Calu3 (cell line): ENCODE measurements around the gene ABLIM2. TPM values are rescaled to one million over a fixed set of nuclear protein-coding genes. Genes with fewer than 3 reads are reported as not detected.

Source experiments
- BruUV-seq: library from RNA; stranded (reverse); fragments of 400-500 nt; replicated peaks from 2 replicates; lab custom pipeline; 2021; lab: Mats Ljungman, UMichigan
- CTCF ChIA-PET: fragments of 300-600 bp; sonication (Branson Sonifier 250); formaldehyde crosslinking; loops from one replicate; lab custom pipeline; 2022; ENCODE audit warnings: antibody characterized with exemption; lab: Charles Lee
- DNase-seq: peaks from one replicate; pipeline ENCODE4 v3.0.0; 2022
- H3K27ac Mint-ChIP-seq: one replicate; pipeline ENCODE4 v1.8.0; 2022; ENCODE audit warnings: mixed read lengths; ENCODE audit not compliant: unreplicated experiment
- H3K27me3 Mint-ChIP-seq: one replicate; pipeline ENCODE4 v1.8.0; 2022; ENCODE audit warnings: mixed read lengths; ENCODE audit not compliant: unreplicated experiment
- H3K36me3 Mint-ChIP-seq: one replicate; pipeline ENCODE4 v1.8.0; 2022; ENCODE audit warnings: mild to moderate bottlenecking, moderate library complexity, mixed read lengths; ENCODE audit not compliant: insufficient read depth, unreplicated experiment
- H3K4me1 Mint-ChIP-seq: one replicate; pipeline ENCODE4 v1.8.0; 2022; ENCODE audit warnings: mild to moderate bottlenecking, low read depth, mixed read lengths; ENCODE audit not compliant: unreplicated experiment
- H3K4me3 Mint-ChIP-seq: one replicate; pipeline ENCODE4 v1.8.0; 2022; ENCODE audit warnings: mild to moderate bottlenecking, low read depth, moderate library complexity, mixed read lengths; ENCODE audit not compliant: unreplicated experiment
- H3K9me3 Mint-ChIP-seq: one replicate; pipeline ENCODE4 v1.8.0; 2022; ENCODE audit warnings: low read depth, mixed read lengths; ENCODE audit not compliant: unreplicated experiment
- intact Hi-C: fragments of 100-400 bp; cut with micrococcal nuclease; formaldehyde crosslinking; loops from one replicate; pipeline ENCODE4 v1.10.0; 2022; ENCODE audit not compliant: unreplicated experiment
- total RNA-seq: library from RNA; stranded (reverse); gene quantifications from 2 replicates; pipeline ENCODE4 v1.2.3, GENCODE V29; 2022
- TF ChIP-seq, protein P1 (sequence below): fragments of 200-600 bp; IDR thresholded peaks from one replicate; pipeline ENCODE4 v1.8.0; 2022; ENCODE audit warnings: antibody characterized with exemption; ENCODE audit not compliant: unreplicated experiment

ABLIM2 gene
- total RNA-seq, 1 experiment from 2014 or later = 1.0 TPM

DNA sequence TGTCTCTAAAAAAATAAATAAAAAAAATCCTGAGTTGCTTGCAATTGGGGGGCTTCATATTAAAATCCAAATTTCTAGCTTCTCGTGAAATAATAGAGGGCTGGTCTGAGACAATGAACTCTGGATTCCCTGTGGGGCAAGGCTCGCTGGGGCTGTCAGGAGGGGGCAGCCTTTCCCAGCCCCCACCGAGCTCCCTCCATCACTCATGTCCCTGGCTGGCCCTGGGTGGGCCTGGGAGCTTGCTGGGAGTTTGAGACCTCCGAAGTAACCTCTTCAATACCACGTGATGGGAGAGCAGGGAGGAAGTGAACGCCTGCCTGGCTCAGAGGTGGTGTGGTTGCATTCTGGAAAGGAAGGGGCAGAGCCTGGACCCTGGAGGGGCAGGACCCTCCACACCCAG is 164.9 kb downstream of the ABLIM2 start:
- Mint-ChIP-seq H3K4me1 (no peaks in the 10 kb centered on the region), H3K27ac (no peak overlapping the region), H3K27me3 (peaks cover 28% of the 10 kb centered on the region), H3K36me3 (no peaks in the 10 kb centered on the region), H3K9me3 (no peaks in the 10 kb centered on the region), H3K4me3 (no peak overlapping the region)
- intact Hi-C loops = no loop called here
- no TSS peak for BruUV-seq
- CTCF ChIA-PET = no interaction called here
- TF ChIP-seq, protein P1, sequence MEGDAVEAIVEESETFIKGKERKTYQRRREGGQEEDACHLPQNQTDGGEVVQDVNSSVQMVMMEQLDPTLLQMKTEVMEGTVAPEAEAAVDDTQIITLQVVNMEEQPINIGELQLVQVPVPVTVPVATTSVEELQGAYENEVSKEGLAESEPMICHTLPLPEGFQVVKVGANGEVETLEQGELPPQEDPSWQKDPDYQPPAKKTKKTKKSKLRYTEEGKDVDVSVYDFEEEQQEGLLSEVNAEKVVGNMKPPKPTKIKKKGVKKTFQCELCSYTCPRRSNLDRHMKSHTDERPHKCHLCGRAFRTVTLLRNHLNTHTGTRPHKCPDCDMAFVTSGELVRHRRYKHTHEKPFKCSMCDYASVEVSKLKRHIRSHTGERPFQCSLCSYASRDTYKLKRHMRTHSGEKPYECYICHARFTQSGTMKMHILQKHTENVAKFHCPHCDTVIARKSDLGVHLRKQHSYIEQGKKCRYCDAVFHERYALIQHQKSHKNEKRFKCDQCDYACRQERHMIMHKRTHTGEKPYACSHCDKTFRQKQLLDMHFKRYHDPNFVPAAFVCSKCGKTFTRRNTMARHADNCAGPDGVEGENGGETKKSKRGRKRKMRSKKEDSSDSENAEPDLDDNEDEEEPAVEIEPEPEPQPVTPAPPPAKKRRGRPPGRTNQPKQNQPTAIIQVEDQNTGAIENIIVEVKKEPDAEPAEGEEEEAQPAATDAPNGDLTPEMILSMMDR = no peak
- no peak for DNase-seq

GRCh38 chr4:7992846-7993245 is 165.8 kb downstream of the ABLIM2 start:
- no peak for DNase-seq
- TF ChIP-seq, protein P1 = no peak
- intact Hi-C loops = no loop called here
- no peaks in the 10 kb centered on the region for H3K9me3 Mint-ChIP-seq
- H3K27ac Mint-ChIP-seq = no peak overlapping the region
- CTCF ChIA-PET = interaction anchor here (0.6 kb wide), 1 partner anchor 53 kb away, joined by 3 read pairs; no protein-coding TSS in a partner anchor
- BruUV-seq = no TSS peak
- peaks cover 26% of the 10 kb centered on the region for H3K27me3 Mint-ChIP-seq
- no peaks in the 10 kb centered on the region for H3K4me1 Mint-ChIP-seq
- H3K36me3 Mint-ChIP-seq = no peaks in the 10 kb centered on the region
- no peak overlapping the region for H3K4me3 Mint-ChIP-seq

DNA sequence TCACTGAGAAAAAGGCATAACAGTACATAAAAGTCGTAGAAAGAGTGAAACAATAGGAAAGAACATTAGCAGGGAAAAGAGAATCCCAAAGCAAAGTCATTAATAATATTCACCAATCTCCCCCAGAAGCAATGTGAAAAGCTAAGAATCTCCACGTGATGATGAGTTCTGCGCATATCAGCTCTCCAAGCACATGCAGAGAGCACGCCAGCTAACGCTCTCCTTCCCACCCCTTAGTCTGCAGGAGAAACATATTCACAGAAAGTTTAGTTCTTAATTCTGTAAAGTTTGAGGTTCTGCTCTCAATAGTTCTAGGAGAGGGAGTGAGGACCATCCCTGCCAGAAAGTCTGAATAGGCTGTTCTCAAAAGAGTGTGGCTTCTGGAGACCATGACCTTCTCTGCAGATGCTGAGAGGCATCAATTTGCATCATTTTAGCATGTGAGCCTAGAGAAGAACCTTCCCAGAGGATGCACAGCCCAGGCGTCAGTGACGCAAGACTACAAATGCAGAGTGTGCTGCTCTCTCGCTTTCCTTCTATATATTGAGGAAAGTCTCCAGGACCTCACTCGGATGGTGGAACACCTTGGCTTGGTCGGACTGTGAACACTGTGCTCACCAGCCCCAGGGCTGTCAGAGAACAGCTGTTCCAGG is 167.7 kb downstream of the ABLIM2 start:
- H3K4me3 Mint-ChIP-seq = no peak overlapping the region
- H3K36me3 Mint-ChIP-seq = no peaks in the 10 kb centered on the region
- H3K4me1 Mint-ChIP-seq = no peaks in the 10 kb centered on the region
- TF ChIP-seq, protein P1 = no peak
- peaks cover 8% of the 10 kb centered on the region for H3K27me3 Mint-ChIP-seq
- DNase-seq = no peak
- no TSS peak for BruUV-seq
- CTCF ChIA-PET = no interaction called here
- no peak overlapping the region for H3K27ac Mint-ChIP-seq
- H3K9me3 Mint-ChIP-seq = no peaks in the 10 kb centered on the region
- intact Hi-C loops = no loop called here

DNA sequence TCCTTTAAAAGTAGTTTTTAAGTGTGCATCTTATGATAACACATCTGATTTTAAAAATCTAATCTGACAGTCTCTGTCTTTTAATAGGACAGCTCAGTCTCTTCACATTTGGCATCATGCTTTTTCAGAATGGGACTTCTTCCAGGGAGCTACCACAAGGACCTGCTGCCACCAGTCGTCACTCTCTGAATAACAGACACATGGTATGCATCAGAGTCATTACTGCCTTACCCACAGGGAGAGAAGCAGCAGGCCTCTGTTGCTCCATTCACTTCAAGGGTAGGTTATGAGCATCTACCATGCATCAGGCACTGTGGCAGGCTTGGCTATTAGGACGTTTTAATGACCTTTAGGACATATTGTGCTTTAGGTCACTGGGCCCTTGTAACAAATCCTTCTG is 169.0 kb downstream of the ABLIM2 start:
- TF ChIP-seq, protein P1 = no peak
- H3K27me3 Mint-ChIP-seq = peaks cover 8% of the 10 kb centered on the region
- BruUV-seq = no TSS peak
- no peaks in the 10 kb centered on the region for H3K36me3 Mint-ChIP-seq
- no peaks in the 10 kb centered on the region for H3K4me1 Mint-ChIP-seq
- intact Hi-C loops = no loop called here
- CTCF ChIA-PET = no interaction called here
- no peak overlapping the region for H3K27ac Mint-ChIP-seq
- DNase-seq = no peak
- no peak overlapping the region for H3K4me3 Mint-ChIP-seq
- no peaks in the 10 kb centered on the region for H3K9me3 Mint-ChIP-seq
